ENCODE results near the gene ABL1.

DNA sequence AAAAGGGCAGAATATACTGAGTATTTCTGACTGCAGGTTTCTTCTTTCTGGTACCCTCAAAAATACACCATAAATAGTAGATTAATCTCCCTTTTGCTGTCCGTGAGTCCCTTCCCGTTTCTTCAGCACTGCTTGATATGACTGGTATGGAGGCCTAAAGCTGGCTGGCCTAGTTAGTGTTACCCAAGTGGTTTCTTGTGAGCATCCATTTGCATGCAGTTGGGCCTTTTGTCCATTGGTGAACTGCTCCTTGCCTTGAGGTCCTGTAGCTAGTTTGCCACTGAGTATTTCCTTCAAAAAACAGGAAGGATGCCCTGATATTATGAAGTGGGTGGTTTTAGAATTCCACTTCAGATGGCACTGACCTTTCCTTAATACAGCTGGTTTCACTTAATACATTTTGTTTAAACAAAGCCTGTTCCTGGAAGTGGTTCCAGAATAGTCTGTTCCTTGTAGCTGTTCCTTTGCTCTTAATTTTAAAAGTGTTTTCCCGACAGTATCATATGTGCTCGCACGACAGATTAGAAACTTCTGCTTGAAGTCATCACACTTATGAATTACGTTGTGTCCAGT is 40.0 kb upstream of the ABL1 start:
- no peak for TF ChIP-seq EZH2 (optimal IDR thresholded peaks at IDR 0.05; ENCODE audit: low read depth, low read length)
- TF ChIP-seq, protein P1, sequence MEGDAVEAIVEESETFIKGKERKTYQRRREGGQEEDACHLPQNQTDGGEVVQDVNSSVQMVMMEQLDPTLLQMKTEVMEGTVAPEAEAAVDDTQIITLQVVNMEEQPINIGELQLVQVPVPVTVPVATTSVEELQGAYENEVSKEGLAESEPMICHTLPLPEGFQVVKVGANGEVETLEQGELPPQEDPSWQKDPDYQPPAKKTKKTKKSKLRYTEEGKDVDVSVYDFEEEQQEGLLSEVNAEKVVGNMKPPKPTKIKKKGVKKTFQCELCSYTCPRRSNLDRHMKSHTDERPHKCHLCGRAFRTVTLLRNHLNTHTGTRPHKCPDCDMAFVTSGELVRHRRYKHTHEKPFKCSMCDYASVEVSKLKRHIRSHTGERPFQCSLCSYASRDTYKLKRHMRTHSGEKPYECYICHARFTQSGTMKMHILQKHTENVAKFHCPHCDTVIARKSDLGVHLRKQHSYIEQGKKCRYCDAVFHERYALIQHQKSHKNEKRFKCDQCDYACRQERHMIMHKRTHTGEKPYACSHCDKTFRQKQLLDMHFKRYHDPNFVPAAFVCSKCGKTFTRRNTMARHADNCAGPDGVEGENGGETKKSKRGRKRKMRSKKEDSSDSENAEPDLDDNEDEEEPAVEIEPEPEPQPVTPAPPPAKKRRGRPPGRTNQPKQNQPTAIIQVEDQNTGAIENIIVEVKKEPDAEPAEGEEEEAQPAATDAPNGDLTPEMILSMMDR (IDR thresholded peaks at IDR 0.05; ENCODE audit: low read length) = no peak
